Activated CD4-positive, alpha-beta T cell treated with anti-CD3 and anti-CD28 coated beads, Interleukin-2, amount 50 U/mL, for 24 hours (primary cell): ENCODE data around the gene ZBTB34.
A peak's percentile ranks its signal among the peaks of the same experiment; 100 is the strongest.
"Not testable (repeated sequence)": the region's sequence is repeated elsewhere in the genome, so short reads cannot be mapped to it uniquely, and the experiment has no call there.

Source experiments
- DNase-seq, 2 donors: peaks; one replicate each; pipeline ENCODE4 v3.0.0-alpha.2; 2020; ENCODE audit warnings: low read depth in 1 of 2, low spot score in 1 of 2

The ZBTB34 gene, protein sequence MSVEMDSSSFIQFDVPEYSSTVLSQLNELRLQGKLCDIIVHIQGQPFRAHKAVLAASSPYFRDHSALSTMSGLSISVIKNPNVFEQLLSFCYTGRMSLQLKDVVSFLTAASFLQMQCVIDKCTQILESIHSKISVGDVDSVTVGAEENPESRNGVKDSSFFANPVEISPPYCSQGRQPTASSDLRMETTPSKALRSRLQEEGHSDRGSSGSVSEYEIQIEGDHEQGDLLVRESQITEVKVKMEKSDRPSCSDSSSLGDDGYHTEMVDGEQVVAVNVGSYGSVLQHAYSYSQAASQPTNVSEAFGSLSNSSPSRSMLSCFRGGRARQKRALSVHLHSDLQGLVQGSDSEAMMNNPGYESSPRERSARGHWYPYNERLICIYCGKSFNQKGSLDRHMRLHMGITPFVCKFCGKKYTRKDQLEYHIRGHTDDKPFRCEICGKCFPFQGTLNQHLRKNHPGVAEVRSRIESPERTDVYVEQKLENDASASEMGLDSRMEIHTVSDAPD

GRCh38 chr9:126860077-126860756 is at the start of gene ZBTB34:
Gene ZBTB34 (plus strand): TSS chr9:126860639. CDS start chr9:126879400, 18,761 bp downstream.
- peak; percentile 59 to 73 for DNase-seq

GRCh38 chr9:126813072-126813471 is 47.4 kb upstream of the ZBTB34 start:
- no peak for DNase-seq

DNA sequence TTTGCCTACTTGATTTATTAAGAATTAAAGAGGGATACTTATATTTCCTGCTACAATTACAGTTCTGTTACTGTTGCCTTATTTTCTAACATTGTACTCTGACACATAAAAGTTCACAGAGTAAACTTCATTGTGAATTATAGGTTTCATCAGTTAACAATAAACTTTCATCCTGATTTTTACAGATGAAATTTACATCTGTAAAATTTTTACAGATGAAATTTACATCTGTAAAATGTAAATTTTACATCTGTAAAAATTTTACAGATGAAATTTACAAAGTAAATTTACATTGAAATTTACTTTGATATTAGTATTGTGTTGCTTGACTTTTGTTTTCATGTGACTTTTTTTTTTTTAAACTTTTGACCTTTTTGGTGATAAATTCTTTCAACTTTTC is 46.3 kb upstream of the ZBTB34 start:
- no peak for DNase-seq

DNA sequence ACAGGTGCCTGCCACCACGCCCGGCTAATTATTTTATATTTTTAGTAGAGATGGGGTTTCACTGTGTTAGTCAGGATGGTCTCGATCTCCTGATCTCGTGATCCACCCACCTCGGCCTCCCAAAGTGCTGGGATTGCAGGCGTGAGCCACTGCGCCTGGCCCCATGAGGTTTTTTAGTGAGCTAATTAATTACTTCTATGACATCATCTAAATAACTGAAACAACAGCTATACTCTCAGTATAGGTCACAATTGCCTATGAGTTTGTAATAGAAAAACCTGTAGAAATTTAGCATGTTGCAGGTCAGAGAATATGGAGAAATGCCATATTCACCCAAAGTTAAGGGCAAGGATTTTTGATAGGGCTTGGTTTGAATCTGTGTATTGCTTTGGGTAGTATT is 42.8 kb upstream of the ZBTB34 start:
- DNase-seq: not testable (repeated sequence)

DNA sequence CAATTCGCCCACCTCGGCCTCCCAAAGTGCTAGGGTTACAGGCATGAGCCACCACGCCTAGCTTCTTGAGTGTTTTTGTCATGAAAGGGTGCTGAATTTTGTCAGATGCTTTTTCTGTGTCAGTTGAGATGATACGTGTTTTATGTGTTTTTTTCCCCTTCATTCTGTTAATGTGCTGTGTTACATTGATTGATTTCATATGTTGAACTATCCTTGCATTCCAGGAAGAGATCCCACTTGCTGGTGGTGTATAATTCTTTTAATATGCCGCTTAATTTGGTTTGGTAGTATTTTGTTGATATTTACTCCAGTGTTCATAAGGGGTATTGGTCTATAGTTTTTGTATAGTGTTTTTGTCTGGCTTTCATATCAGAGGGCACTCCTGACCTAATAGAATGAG is 42.0 kb upstream of the ZBTB34 start:
- no peak for DNase-seq

DNA sequence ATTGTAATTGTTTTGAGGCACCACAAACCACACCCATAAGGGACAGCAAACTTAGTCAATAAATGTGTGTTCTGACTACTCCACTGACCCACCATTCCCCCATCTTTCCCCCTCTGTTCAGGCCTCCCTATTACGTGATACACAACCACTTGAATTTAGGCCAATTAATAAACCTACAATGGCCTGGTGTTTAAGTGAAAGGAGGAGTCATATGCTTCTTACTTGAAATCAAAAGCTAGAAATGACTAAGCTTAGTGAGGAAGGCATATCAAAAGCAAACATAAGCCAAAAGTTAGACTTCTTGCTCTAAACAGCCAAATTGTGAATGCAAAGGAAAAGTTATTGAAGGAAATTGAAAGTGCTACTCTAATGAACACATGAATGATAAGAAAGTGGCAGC is 41.0 kb upstream of the ZBTB34 start:
- no peak for DNase-seq

GRCh38 chr9:126822278-126822677 is 38.2 kb upstream of the ZBTB34 start:
- DNase-seq: no peak

- no peak for DNase-seq
Observed at GRCh38 chr9:126822873-126823272, 37.6 kb upstream of the ZBTB34 start.

- DNase-seq: not testable (repeated sequence)
Observed at GRCh38 chr9:126824052-126824451, 36.4 kb upstream of the ZBTB34 start.

GRCh38 chr9:126827227-126827626 is 33.2 kb upstream of the ZBTB34 start:
- DNase-seq: no peak

DNA sequence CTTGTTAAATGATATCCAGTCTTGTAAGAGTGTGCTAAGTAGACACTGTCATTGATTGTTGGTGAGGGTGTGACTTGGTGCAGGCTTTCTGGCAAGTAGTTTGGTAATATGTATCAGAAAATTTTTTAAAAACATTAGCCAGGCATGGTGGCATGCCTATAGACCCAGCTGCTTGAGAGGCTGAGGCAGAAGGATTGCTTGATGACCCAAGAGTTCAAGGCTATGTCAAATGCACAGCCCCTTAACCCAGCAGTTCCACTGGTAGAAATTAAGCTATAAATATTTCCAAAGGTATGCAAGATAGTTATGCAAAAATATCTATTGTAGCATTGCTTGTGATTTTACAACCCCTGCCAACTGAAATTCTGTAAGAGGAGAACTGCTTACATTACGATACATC is 31.4 kb upstream of the ZBTB34 start:
- DNase-seq: no peak

- no peak for DNase-seq
Observed at GRCh38 chr9:126830827-126831226, 29.6 kb upstream of the ZBTB34 start.

DNA sequence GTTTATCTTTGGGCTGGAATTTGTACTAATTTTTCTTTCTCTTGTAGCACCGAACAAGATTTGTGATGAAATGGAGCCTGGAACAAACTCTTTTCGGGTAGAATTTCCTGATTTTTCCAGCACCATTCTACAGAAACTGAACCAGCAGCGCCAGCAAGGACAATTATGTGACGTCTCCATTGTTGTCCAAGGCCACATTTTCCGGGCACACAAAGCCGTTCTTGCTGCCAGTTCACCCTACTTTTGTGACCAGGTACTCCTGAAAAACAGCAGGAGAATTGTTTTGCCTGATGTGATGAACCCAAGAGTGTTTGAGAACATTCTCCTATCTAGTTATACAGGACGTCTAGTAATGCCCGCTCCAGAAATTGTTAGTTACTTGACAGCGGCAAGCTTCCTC is 28.0 kb upstream of the ZBTB34 start:
- DNase-seq: no peak

DNA sequence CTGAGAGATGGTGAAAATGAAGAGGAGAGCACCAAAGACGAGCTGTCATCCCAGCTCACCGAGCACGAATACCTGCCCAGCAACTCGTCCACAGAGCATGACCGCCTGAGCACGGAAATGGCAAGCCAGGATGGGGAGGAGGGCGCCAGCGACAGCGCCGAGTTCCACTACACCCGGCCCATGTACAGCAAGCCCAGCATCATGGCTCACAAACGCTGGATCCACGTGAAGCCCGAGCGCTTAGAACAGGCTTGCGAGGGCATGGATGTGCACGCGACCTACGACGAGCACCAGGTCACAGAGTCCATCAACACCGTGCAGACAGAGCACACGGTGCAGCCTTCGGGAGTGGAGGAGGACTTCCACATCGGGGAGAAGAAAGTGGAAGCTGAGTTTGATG is 27.4 kb upstream of the ZBTB34 start:
- DNase-seq: no peak

GRCh38 chr9:126833710-126834345 is 26.6 kb upstream of the ZBTB34 start:
- DNase-seq: no peak

- no peak for DNase-seq
Observed at GRCh38 chr9:126834672-126835071, 25.8 kb upstream of the ZBTB34 start.

GRCh38 chr9:126836216-126836615 is 24.2 kb upstream of the ZBTB34 start:
- DNase-seq: no peak

DNA sequence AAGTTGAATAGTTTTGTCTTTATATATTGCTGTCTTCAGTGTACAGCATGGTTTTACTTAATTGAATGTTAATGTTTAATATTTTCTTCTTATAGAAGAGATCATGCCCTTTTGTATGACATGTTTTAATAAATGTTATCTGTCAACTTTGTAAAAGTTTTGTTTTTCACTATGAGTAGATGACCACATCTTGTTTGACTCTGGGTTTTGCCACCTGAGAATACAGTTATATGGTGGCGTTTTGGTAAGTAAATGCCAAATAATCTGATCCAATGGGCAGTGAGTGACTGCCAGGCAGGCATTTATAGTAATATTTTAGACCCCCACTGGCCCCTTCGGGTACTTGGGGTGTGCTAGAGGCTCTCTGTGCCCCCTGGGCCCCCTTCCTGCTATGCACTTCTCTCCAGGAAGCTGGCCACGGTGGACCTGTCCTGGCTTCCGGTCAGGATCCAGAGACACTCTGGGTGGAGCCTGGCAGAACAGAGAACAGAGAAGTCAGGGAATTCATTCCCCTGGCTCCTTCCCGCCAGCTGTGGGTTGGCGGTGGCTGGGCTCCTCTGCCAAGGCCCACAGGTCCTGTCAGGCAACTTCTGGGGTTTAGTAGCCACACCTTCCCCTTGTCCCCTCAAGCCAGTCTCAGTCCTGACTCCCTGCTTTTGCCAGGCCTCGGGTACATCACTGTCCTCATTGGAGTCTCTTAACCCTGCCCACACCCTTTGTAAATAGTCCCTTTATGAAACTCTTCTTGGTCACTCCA is 22.2 kb upstream of the ZBTB34 start:
- no peak for DNase-seq

- no peak for DNase-seq
Observed at GRCh38 chr9:126838895-126839294, 21.5 kb upstream of the ZBTB34 start.

- DNase-seq: no peak
Observed at GRCh38 chr9:126839301-126839700, 21.1 kb upstream of the ZBTB34 start.

- DNase-seq: no peak
Observed at GRCh38 chr9:126842220-126842842, 18.1 kb upstream of the ZBTB34 start.
